ENCODE data around the gene CLSTN3.

DNA sequence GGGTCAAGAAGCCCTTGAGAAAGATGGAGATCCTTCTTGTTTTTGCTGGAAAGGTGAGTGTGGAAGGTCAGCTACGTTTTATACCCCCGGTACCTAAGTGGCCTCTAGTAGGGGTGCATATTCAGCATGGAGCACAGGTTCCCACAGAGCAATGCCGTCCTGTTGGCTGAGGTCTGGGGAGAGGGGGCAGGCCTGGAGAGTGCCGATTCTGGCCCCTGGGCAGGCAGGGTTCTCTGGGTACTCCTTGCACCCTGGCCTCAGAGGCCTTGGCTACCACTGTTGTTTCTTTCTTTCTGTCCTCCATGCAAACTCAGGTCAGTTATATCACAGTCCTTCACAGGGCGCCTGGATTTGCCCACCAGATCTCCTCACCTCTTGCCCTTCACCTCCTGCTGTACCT lies 10.0 kb upstream of the CLSTN3 start:
- no peak for TF ChIP-seq EZH2phosphoT487 (IDR thresholded peaks at IDR 0.05; ENCODE audit: unreplicated experiment)
- no peak for TF ChIP-seq NANOG (IDR thresholded peaks at IDR 0.05; ENCODE audit: borderline replicate concordance)
- TF ChIP-seq POLR2AphosphoS5 (IDR thresholded peaks at IDR 0.05; ENCODE audit: low read depth), result no peak
- TF ChIP-seq, protein P1, sequence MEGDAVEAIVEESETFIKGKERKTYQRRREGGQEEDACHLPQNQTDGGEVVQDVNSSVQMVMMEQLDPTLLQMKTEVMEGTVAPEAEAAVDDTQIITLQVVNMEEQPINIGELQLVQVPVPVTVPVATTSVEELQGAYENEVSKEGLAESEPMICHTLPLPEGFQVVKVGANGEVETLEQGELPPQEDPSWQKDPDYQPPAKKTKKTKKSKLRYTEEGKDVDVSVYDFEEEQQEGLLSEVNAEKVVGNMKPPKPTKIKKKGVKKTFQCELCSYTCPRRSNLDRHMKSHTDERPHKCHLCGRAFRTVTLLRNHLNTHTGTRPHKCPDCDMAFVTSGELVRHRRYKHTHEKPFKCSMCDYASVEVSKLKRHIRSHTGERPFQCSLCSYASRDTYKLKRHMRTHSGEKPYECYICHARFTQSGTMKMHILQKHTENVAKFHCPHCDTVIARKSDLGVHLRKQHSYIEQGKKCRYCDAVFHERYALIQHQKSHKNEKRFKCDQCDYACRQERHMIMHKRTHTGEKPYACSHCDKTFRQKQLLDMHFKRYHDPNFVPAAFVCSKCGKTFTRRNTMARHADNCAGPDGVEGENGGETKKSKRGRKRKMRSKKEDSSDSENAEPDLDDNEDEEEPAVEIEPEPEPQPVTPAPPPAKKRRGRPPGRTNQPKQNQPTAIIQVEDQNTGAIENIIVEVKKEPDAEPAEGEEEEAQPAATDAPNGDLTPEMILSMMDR (conservative IDR thresholded peaks at IDR 0.05; ENCODE audit: low read depth in 2 of 2), result no peak
- TF ChIP-seq CREB1 (CRISPR knock-in tag; IDR thresholded peaks at IDR 0.05; ENCODE audit: low read depth), result no peak
- TF ChIP-seq, protein P2, sequence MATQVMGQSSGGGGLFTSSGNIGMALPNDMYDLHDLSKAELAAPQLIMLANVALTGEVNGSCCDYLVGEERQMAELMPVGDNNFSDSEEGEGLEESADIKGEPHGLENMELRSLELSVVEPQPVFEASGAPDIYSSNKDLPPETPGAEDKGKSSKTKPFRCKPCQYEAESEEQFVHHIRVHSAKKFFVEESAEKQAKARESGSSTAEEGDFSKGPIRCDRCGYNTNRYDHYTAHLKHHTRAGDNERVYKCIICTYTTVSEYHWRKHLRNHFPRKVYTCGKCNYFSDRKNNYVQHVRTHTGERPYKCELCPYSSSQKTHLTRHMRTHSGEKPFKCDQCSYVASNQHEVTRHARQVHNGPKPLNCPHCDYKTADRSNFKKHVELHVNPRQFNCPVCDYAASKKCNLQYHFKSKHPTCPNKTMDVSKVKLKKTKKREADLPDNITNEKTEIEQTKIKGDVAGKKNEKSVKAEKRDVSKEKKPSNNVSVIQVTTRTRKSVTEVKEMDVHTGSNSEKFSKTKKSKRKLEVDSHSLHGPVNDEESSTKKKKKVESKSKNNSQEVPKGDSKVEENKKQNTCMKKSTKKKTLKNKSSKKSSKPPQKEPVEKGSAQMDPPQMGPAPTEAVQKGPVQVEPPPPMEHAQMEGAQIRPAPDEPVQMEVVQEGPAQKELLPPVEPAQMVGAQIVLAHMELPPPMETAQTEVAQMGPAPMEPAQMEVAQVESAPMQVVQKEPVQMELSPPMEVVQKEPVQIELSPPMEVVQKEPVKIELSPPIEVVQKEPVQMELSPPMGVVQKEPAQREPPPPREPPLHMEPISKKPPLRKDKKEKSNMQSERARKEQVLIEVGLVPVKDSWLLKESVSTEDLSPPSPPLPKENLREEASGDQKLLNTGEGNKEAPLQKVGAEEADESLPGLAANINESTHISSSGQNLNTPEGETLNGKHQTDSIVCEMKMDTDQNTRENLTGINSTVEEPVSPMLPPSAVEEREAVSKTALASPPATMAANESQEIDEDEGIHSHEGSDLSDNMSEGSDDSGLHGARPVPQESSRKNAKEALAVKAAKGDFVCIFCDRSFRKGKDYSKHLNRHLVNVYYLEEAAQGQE (IDR thresholded peaks at IDR 0.05; ENCODE audit: unreplicated experiment), result no peak
- no peak for TF ChIP-seq JUNB (IDR thresholded peaks at IDR 0.05; ENCODE audit: unreplicated experiment)
- TF ChIP-seq EZH2 (IDR thresholded peaks at IDR 0.05; ENCODE audit: low read depth, unreplicated experiment), result no peak
- TF ChIP-seq STAT1 (IDR thresholded peaks at IDR 0.05; ENCODE audit: unreplicated experiment), result no peak
- no peak for TF ChIP-seq ZNF331 (CRISPR knock-in tag; IDR thresholded peaks at IDR 0.05; ENCODE audit: low read depth)
- TF ChIP-seq, protein P3, sequence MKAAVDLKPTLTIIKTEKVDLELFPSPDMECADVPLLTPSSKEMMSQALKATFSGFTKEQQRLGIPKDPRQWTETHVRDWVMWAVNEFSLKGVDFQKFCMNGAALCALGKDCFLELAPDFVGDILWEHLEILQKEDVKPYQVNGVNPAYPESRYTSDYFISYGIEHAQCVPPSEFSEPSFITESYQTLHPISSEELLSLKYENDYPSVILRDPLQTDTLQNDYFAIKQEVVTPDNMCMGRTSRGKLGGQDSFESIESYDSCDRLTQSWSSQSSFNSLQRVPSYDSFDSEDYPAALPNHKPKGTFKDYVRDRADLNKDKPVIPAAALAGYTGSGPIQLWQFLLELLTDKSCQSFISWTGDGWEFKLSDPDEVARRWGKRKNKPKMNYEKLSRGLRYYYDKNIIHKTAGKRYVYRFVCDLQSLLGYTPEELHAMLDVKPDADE (IDR thresholded peaks at IDR 0.05), result no peak
- TF ChIP-seq ZNF114 (CRISPR knock-in tag; IDR thresholded peaks at IDR 0.05), result no peak
